HG02938 (cell line): Measurements from ENCODE around the gene AGBL3.
"Not testable (repeated sequence)": the region's sequence is repeated elsewhere in the genome, so short reads cannot be mapped to it uniquely, and the experiment has no call there.

Source experiments
- ATAC-seq: cut with Tn5 transposase; IDR thresholded peaks from one replicate; pipeline ENCODE4 v1.9.1; 2021; ENCODE audit warnings: mild to moderate bottlenecking, moderate library complexity; ENCODE audit not compliant: unreplicated experiment

AGBL3 gene

DNA sequence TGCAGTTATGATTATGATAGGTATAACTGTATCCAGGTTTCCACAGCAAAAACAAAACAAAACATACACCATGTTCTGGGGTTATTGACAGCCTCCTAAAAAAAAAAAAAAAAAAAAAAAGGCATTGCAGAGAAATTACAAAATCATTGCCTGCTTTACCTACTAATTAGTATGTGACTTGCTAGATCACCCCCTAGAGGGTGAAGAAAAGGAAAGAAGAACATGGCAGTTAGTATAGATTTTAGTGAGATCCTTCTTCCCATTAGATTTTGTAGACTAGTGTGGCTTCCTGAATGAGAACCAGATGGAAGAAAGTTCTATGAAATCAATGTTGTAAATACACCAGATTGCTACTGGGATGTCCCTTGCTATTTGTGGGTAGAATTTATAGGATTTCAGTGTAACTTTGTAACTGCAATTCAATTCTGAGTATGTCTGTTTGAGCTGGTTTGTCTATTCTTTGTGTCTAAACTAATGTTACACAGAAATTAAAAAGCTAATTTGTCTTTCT is 24.0 kb upstream of the AGBL3 start:
- ATAC-seq: no peak

DNA sequence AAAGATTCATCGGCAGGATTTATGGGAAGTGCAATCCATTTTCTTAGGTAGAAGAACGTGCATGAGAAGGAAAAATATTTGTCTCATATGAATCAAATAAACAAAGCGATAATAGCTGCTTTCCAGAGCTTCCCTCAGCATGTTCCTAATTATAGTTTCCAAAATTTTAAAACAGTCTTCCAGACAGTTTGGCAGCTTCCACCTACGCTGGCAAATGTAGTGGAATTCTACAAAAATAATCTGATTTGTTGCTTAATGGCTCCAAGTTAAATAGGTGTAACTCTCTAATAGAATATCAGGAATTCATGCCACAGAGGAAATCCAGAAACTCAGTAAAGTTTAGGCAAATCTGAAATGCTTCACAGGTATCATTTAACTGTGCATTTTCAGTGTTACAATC is 23.3 kb upstream of the AGBL3 start:
- ATAC-seq: no peak

DNA sequence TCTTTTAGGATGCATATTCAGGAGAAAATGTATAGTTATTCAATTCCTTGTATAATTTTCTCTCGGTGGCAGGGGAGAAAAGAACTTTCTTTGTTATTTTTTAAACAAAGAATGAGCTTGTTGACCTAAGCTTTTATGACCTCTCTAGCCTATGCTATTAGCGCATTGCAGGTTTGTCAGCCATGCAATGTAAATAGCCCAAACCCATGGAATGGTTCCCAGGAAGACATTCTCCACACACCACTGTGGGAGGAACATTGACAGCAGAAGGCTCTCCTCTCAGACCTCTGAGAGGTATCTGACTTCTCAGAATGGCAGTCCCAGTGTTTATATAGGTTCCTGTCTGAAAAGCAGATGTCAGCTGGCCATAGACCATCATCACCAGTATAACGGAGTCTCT is 19.6 kb upstream of the AGBL3 start:
- ATAC-seq: no peak

DNA sequence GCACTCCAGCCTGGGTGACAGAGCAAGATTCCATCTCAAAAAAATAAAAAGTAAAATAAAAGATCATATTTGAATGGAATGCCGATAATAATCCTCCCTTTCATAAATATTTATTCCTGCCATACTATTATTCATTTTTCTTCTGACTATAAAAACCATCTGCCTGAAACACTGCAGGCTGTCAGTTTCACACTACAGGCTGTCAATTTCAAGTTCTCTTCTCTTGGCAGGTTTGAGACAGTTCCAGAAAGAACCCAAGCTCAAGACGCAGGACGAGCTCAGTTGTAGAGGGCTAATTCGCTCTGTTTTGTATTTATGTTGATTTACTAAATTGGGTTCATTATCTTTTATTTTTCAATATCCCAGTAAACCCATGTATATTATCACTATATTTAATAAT is 18.2 kb upstream of the AGBL3 start:
- no peak for ATAC-seq

DNA sequence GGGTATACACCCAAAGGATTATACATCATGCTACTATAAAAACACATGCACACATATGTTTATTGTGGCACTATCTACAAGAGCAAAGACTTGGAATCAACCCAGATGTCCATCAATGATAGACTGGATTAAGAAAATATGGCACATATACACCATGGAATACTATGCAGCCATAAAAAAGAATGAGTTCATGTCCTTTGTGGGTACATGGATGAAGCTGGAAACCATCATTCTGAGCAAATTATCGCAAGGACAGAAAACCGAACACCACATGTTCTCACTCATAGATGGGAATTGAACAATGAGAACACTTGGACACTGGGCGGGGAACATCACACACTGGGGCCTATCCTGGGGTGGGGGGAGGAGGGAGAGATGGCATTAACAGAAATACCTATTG is 4.7 kb upstream of the AGBL3 start:
- ATAC-seq: not testable (repeated sequence)

DNA sequence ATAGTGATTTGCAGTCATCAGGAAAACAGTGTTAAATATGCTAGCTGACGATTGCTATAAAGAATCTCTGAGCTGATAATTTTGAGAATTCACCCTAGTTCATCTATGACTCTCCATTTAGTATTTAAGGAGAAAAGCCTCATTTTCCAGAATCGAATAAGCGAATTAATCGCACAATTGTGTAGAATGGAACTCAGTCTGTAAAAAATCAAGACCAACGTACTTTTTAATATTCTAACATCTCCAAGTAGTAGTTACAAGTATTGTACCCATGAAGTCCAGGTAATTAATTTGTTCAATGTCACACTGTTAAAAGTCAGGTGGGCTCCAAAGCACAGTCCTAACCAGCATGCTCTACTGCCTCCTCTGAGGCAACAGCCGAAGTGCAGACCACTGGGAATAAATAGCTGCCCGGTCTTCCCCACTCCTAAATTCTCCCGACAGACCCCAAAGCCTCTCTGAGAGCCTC is 380 bp upstream of the AGBL3 start:
- peak; percentile 47 for ATAC-seq

DNA sequence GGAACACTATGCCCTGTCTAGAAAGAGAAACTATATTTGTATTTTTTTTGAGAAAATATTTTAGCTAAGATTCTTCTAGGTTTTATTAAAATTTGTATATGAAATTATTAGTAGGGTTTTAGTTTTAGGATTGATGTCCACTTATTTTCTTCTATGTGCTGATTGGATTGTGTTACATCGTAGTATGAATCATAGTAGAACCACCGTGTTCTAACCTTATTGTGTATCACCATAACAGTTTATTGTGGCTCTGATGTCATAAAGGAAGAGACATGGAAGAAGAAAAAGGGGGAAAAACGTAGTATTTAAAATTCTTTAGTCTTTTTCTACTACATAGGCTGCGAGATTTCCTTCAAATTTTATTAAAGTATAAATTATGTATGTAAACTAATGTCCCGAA is 1.9 kb downstream of the AGBL3 start:
- no peak for ATAC-seq

DNA sequence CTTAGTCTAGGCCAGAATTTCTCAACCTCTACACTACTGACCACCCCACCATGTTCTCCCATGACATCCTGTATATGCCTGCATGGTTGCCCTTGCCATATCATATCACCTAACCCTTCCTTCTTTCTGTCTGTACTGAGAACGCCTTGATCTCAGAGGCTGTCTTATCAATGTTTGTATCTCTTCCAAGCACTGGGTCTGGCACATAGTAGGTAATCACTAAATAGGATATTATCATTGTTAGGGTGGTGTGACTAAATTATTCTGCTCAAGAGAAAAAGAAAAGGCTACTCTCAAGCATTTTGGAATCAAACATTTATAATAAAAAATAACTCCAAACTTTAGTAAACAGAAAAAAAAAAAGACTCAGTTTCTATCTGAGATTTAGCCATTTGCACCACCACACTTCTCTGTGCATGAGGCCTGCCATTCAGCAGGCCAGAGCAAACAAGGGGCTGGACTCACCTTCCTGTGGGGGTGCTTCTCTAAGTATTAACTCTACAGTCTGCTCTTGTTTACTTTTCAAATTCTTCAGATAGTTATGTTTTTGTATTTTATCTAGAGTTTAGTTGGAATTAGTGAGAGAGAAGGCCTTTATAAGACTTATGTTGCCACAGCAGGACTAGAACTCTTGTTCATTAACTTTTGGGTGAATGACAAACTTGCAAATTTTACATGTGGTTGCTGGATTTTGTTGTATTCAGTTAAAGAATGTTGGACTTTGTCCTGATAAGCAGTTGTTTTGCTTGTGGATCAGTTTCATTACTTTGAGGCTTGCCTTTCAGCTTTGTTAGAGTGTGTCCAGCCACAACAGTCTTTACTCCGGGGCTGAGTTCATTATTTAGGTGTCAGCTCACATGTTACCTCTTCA is 5.4 kb downstream of the AGBL3 start:
- no peak for ATAC-seq

DNA sequence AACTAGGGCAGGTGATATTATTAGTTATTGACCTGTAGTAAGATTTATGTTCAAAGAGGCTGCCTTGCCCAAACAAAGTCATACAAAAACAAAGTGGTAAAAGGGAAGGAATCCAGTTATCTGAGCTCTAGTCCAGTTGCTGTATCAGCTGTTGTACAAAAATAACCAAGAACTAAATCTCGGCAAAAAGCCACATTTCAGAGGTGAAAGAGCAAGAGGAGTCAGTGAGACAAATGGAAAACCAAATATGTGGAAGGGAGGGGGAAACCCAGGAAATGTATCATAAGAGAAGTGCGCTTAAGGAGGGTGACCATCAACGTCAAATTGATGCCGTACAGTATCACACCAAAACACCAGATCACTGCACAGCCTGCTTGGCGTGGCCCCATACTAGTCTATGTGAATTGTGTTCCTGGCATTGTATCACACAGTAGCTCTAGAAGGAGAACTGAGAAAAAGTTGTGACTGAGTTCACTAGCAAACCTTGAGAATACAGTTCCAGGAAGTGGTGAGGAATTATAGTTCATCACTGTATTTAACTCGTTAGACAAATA is 6.4 kb downstream of the AGBL3 start:
- ATAC-seq: peak; percentile 74

DNA sequence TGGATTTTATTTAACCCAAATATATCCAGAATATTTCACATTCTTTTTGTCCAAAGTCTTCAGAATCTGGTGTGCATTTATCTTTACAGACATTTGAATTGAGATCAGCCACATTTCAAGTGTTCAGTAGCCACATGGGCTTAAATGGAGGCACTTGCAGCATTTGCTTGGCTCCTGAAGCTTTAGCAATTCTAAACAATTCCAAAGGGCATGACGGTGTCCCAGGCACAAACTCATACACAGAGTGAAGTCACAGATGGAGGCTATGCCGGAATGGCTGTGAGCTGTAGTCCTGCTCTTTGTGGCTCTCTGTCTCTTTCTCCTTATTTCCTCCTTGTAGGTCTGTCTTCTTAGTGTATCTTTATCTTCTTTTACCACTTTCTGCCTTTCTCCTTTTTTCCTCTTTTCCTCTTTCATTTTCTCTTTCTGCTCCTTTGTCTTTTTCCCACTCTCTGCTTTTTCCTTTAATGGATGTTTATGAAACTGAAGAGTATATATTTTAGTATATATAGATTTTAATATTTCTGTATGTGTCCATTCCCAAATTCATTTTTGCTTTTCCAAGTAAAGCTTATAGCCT is 7.7 kb downstream of the AGBL3 start:
- no peak for ATAC-seq

DNA sequence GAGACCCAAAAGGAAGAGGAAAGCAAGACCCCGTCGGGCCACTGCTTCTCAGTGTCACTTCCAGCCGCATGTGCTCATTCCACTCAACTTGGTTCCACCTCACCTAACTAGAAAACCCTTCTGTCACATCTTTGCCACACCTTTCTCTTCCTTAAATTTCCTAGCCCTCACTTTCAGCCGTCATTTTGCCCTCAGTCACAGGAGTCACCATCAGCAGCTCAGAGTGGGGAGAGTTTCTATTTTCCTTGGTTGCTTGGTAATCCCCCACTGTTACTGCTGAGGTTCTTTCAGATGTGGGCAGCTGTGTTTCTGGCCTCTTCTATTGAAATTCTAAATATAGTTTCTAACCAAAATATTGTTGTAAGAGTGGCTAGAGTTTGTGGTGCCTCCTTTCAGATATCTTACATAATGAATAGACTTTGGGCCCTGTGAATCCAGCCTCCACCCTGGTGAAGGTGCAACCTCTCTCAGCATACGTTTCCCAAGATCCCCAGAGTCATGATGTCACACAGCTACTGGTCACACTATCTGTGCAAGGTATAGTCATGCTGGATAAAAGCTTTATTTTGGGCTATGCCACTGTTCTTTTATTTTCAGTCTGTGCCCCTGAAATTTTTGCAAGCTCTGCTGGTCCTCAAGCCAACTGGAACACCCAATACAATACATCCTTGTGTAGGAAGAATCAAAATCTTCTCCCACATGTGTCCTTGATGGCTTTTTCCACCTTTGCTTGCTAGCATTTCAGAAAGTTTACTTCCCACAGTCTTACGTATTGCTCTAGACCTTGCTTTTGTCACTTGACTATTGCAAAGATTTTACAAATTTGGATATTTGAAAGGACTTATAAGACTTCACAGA is 9.2 kb downstream of the AGBL3 start:
- peak; percentile 41 for ATAC-seq

DNA sequence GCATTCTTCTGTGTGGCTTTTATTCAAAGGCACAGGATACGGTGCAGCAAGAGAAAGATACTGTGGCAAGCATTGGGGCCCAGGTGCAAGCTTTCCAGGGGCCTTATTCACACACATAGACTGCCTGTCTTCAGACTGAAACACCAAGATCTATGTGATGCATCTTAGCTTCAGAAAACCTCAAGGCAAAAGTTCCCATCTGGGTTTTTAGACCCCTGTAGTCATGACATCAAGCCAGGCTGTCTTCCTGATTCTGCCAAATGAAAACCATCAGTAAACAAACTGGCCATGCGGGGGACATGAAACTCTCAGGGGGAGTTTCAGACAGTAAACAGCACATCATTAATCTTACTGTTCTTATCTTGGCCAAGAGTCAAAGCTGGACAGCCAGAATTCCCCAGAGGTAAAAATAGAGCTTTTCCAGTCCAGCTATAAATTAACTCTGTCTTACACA is 9.8 kb downstream of the AGBL3 start:
- peak; percentile 35 for ATAC-seq

DNA sequence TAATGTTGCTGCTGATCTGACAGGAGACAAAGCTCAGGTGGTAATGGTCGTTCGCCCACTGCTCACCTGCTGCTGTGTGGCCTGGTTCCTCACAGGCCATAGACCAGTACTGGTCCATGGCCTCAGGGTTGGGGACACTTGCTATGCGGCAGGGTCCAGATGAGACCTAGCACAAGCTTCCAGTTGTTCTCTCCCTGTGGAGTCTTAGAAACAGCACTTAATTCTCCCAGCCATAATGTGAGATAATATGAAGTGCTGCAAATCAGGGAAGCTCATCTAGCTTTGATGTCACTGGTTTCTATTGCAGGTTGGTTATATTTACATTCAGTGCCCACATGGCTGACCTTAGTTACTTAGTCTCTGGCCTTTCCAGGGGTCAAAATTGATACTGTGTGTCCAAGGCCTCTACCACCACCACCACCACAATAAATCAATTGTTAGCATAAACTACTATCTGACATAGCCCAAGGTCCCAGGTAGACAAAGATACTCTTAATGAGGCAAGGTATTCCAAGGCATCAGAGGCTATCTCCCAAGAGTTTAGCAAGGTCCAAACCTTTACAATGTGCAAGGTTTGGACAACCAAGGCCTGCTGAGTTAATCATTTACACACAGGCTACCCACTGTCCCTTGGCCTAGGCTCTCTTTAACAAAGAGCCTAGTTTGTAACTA is 11.0 kb downstream of the AGBL3 start:
- ATAC-seq: no peak

DNA sequence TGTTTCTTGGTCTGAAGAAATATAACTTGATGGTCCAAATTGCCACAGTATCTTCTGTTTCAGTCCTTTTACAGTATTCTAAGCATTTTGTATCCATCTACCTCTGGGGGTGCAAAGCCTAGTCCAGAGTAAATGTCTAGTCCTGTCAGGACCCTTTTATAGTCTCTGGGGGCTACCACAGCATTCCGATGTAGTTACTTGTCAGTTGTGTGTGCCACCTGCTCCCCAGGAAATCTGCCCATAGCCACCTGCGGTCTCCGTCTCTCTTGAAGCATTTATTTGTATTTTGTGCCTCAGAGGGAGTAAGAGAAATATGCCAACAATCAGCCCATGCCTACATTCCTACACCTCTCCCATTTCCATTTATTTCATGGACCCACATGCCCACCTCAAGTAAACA is 12.8 kb downstream of the AGBL3 start:
- ATAC-seq: no peak

DNA sequence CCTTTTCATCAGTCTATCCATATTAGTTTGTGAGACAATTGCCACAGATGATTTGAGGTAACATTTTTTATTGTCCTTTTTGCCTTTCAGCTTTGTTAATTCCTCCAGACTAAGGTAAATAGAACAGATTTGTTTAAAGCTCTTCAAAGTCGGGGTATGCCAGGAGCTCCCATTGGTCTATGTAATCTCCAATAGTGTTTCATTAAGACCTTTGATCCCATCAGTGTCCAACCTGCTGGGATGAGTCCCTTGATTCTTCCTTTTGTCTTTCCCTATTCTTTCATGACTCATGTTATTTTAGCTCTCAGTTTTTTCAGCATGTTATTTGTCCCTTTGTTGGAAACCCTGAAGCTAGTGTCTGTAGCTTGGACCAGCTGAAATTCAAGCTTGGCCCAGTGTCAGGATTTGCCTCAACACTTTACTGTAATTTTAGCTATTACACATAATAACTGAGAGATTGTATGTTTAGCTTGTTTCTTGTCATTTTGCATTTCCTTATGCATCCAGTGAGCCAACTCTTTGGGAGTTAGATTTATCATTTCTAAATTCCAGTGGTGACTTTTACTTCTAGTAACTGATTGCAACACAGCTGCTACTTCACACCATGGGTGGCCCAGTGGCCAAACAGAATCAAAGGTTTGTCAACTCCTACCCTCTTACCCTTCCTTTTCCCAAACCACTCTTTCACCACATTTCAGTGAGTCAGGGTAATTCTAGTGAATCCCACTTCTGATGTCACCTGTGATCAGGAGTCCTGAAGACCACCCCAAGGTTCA is 15.3 kb downstream of the AGBL3 start:
- no peak for ATAC-seq

DNA sequence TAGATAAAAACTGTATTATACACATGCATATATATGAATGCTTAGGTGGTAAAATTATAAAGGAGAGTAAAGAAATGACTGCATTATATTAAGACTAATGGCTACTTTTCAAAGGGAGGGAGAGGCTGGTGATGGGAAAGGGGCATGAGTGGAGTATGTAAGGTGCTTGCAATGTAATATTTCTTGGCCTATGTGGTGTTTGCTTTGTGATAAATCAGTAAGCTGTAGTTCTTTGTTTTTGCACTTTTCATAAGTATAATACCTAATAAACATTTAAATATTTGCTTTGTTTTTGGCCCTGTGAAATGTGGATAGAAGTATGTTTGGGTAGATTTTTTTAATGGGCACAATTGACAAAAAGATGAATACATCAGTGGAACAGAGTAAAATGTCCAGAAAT is 25.9 kb downstream of the AGBL3 start:
- ATAC-seq: no peak

DNA sequence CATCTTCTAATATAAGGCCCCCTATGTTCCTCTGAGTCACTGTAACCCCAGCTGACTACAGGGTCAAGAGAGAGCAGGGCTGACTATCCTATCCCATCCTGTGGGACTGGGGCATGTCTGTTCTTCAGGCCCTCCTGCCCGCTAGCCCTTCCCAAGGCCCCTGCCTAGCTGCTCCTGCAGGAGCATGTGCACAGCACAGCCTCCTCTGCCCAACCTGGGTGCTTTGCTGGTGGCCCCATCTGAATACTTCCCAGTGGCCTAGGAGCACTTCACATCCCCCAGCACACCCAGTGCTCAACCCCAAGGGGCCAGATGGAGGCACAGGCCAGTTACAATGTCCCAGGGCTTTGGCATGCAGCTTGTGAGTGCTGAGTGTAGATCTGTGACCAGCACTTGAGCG is 37.3 kb downstream of the AGBL3 start:
- no peak for ATAC-seq

DNA sequence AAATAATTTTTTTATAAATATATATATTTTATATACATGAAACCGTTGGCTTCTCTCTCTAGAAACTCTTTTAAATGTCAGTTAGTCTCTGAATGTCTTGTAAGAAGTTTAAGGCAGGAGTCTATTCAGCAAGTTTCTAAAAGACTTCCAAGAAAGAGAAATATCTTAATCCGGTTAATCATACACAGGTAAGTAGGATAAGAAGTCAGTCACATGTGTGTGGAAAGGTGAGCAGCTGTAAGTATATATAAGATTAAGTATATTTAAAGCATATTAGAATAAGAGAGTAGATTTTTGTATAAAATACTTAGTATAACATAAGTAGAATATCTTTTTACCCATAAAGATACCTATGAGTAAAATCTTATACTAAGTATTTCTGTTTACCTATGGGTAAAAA is 48.9 kb downstream of the AGBL3 start:
- no peak for ATAC-seq

DNA sequence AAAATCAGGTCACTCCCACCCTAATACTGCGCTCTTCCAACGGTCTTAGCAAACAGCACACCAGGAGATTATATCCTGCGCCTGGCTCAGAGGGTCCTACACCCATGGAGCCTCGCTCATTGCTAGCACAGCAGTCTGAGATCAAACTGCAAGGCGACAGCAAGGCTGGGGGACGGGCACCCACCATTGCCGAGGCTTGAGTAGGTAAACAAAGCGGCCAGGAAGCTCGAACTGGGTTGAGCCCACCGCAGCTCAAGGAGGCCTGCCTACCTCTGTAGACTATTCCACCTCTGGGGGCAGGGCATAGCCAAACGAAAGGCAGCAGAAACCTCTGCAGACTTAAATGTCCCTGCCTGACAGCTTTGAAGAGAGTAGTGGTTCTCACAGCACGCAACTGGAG is 80.7 kb downstream of the AGBL3 start:
- ATAC-seq: not testable (repeated sequence)

DNA sequence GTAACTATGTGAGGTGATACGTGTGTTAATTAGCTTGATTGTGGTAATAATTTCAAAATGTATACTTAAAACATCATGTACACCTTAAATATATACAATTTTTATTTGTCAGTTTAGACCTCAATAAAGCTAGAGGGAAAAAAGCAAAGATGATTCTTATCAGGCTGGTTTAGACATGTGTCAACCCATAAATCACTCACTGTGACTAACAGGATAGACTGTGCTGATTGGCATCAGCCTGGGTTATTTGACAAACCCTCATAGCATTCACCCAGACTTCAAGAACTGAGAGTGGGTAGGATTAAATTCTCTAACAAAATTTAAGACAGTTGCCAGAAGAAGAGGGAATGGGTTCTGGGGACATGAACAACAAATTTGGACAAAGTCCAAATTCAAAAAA is 87.8 kb downstream of the AGBL3 start:
- no peak for ATAC-seq
